Measurements from ENCODE around the gene BBS9.

- TF ChIP-seq CTCF (IDR thresholded peaks at IDR 0.05) (no peak), EZH2 (IDR thresholded peaks at IDR 0.05; ENCODE audit: borderline replicate concordance, insufficient read depth, low read depth, low read length, poor library complexity, severe bottlenecking) (no peak)
Observed at GRCh38 chr7:33287738-33288137, 158.4 kb downstream of the BBS9 start.

Measured in B cell (primary cell).